ENCODE data around the gene RPL7A.
"Not testable (repeated sequence)": the region's sequence is repeated elsewhere in the genome, so short reads cannot be mapped to it uniquely, and the experiment has no call there.

RPL7A gene

GRCh38 chr9:133347985-133348717 lies at the start of gene RPL7A, which contains the start of gene MED22:
Gene RPL7A, plus strand, starts transcription at chr9:133348218. Its CDS starts 26 bp downstream, at chr9:133348244.
Gene MED22, minus strand, starts transcription at chr9:133348131. Its CDS starts 1,469 bp downstream, at chr9:133346662.
- TF ChIP-seq CTCF (conservative IDR thresholded peaks at IDR 0.05; ENCODE audit: low read depth, low read length): no peak
- peak within 1 kb of the TSS; percentile 100 for H3K4me3 ChIP-seq (ENCODE audit: low read length)
- DNase-seq (ENCODE audit: low read depth): peak; percentile 88

- not testable (repeated sequence) for DNase-seq (ENCODE audit: low read depth); H3K4me3 ChIP-seq (ENCODE audit: low read length)
These were observed 48.0 kb upstream of the RPL7A start for GRCh38 chr9:133299996-133300395.

GRCh38 chr9:133301253-133302230 lies 46.5 kb upstream of the RPL7A start:
- no peak for DNase-seq (ENCODE audit: low read depth)
- TF ChIP-seq CTCF (conservative IDR thresholded peaks at IDR 0.05; ENCODE audit: low read depth, low read length): no peak
- no peak overlapping the region for H3K4me3 ChIP-seq (ENCODE audit: low read length)

- no peak for TF ChIP-seq CTCF (conservative IDR thresholded peaks at IDR 0.05; ENCODE audit: low read depth, low read length)
- H3K4me3 ChIP-seq (ENCODE audit: low read length): no peak overlapping the region
These were observed 44.5 kb upstream of the RPL7A start for GRCh38 chr9:133303266-133304157.

GRCh38 chr9:133304158-133304470 lies 43.9 kb upstream of the RPL7A start:
- no peak for DNase-seq (ENCODE audit: low read depth)
- TF ChIP-seq CTCF (conservative IDR thresholded peaks at IDR 0.05; ENCODE audit: low read depth, low read length): no peak
- H3K4me3 ChIP-seq (ENCODE audit: low read length): no peak overlapping the region

More at GRCh38 chr9:133303266-133304157, 44.5 kb upstream of the RPL7A start:
- DNase-seq (ENCODE audit: low read depth): no peak

- TF ChIP-seq CTCF (conservative IDR thresholded peaks at IDR 0.05; ENCODE audit: low read depth, low read length): no peak
- DNase-seq (ENCODE audit: low read depth): no peak
These were observed 43.3 kb upstream of the RPL7A start for GRCh38 chr9:133304477-133305377.

More at GRCh38 chr9:133304477-133305377, 43.3 kb upstream of the RPL7A start:
- no peak overlapping the region for H3K4me3 ChIP-seq (ENCODE audit: low read length)

Data from retinal pigment epithelial cell (primary cell).